NB4 (cell line): Measurements from ENCODE around the gene MBNL3.

ENCODE experiments used
- DNase-seq: peaks from one replicate; pipeline ENCODE4 v3.0.0; 2010; ENCODE audit warnings: low read depth
- H3K4me3 ChIP-seq: one replicate; pipeline ENCODE4 v1.5.1; 2011; ENCODE audit warnings: mild to moderate bottlenecking, low read depth, low read length, moderate library complexity
- CTCF ChIP-seq: IDR thresholded peaks from one replicate; pipeline ENCODE4 v1.5.1; 2012; ENCODE audit warnings: low read depth, low read length
- MAX ChIP-seq: IDR thresholded peaks from 2 replicates; pipeline ENCODE4 v1.6.1; 2011; ENCODE audit warnings: low read depth, low read length
- MYC ChIP-seq: IDR thresholded peaks from 2 replicates; pipeline ENCODE4 v1.6.1; 2011; ENCODE audit warnings: low read depth, low read length
- POLR2A ChIP-seq: IDR thresholded peaks from 2 replicates; pipeline ENCODE4 v1.6.1; 2011; ENCODE audit warnings: mild to moderate bottlenecking; ENCODE audit not compliant: insufficient read length; ENCODE audit errors: extremely low read depth

The MBNL3 gene

GRCh38 chrX:132486599-132487178, 2.1 kb downstream of the MBNL3 start:
- no peak for TF ChIP-seq CTCF
- TF ChIP-seq MAX = no peak
- no peak for TF ChIP-seq POLR2A
- TF ChIP-seq MYC = no peak
- peak overlapping the region; percentile 86 for H3K4me3 ChIP-seq
- peak; percentile 34 for DNase-seq

- DNase-seq = no peak
- H3K4me3 ChIP-seq = no peak overlapping the region
- TF ChIP-seq MYC = no peak
- TF ChIP-seq CTCF = no peak
- TF ChIP-seq MAX = no peak
- no peak for TF ChIP-seq POLR2A
Measured at GRCh38 chrX:132483951-132484350, 4.9 kb downstream of the MBNL3 start.

DNA sequence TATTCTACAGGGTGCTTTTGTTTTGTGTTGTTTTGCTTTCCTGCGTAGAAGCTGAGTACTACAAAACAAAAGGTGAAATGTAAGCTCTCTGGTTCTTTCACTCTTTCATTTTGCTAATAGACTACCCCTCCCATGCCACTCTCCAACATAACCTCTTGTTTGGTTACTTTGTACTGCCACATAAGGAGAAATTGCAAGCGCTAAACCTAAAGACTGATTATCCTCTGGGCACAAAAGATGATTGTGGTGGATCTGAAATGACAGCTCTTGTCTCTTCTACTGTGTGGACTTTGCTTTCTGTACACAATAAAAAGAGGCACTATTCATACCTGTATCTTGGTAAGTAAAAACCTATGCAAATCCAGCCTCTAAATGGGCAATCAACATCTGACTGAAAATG, 5.3 kb downstream of the MBNL3 start:
- TF ChIP-seq POLR2A (no peak), MAX (no peak), MYC (no peak)
- H3K4me3 ChIP-seq = no peak overlapping the region
- no peak for DNase-seq

DNA sequence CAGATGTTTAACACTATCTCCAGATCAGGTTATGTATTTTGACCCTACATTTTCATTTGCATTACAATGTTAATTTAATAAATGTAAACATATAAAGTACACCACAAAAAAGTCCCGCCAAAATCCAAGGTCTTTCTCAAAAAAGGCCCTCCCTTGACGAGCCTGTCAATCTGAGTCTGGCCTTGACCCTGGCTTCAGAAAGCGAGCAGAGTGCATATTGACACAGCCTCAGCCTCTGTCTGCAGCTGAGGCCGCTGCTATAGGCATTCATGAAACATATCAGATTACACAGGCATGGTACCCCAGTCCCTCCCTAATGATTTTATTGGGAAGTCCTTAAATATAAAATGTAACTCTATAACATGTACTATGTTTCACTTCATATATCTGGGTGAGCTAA, 6.2 kb downstream of the MBNL3 start:
- no peak for DNase-seq
- TF ChIP-seq MAX = no peak
- no peak for TF ChIP-seq MYC
- no peak for TF ChIP-seq POLR2A
- no peak for TF ChIP-seq CTCF
- H3K4me3 ChIP-seq = no peak overlapping the region

DNA sequence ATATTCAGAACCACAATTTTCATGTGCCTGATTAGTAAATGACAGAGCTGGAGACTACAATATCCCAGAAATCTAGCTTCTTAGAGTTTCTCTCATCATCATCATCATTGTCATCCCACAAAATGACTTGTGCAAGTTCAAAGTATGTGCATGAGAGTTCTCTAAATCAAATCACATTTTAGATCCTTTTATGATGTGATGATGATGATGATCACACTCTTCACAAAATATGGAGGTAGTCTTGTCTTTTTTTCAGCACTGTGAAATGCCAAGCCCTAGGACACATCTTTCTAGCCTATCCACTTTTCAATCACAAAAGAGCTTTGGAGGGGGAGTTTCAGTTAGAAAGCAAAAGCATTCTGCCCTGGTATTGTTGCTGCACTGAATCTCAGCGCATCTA, 7.4 kb downstream of the MBNL3 start:
- peak overlapping the region; percentile 28 for H3K4me3 ChIP-seq
- TF ChIP-seq POLR2A = no peak
- no peak for TF ChIP-seq CTCF
- TF ChIP-seq MAX = no peak
- no peak for TF ChIP-seq MYC
- no peak for DNase-seq

DNA sequence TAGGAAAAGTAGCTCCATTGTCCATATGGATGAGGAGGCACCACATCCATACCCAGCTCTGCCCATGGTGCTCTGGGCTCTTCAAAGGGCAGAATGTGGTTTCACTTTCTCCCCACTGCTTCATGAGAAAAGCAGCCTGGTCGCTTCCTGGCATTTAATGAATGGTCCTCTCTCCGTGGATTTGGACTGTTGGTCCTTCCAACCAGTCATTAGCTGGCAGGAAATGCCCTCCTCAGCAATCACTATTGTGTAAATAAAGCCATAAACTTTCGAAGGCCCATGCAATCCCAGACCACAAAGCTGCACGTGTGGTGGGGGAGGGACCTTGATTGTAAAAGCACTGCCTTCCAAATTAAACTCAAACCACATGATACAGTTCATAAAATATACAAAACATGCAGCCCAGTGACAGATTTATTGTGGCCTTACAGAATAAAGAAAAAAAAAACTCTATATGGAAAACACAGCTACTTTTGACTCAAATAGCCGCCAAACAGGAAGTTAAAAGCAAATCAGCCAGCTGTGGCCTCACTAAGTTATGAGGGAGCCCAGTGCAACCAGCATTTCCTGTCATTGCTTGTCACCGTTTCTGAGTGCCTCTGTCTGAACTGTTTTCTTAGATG, 8.1 kb downstream of the MBNL3 start:
- peak; percentile 88 for DNase-seq
- H3K4me3 ChIP-seq = peak overlapping the region; percentile 65
- TF ChIP-seq CTCF = no peak
- no peak for TF ChIP-seq POLR2A
- peak; percentile 94 for TF ChIP-seq MYC
- TF ChIP-seq MAX = peak; percentile 90
